Adipose tissue (tissue), 3 donors: ENCODE measurements around the gene MEX3D. TPM values are rescaled to one million over a fixed set of nuclear protein-coding genes. Genes with fewer than 3 reads are reported as not detected.
"Not testable (repeated sequence)": the region's sequence is repeated elsewhere in the genome, so short reads cannot be mapped to it uniquely, and the experiment has no call there.

Experiments used
- H3K27ac ChIP-seq: one replicate; pipeline ENCODE4 v1.5.1; 2013; ENCODE audit warnings: low read depth, low read length
- WGBS, 3 donors: extraction: QIAGEN DNeasy Blood & Tissue Kit; methylation state at CpG; one replicate each; pipeline ENCODE4 v1.1.7; 2013; 5-methylcytosine and 5-hydroxymethylcytosine counted together
- polyA plus RNA-seq, 3 donors: library from polyadenylated mRNA; stranded (reverse); fragments of 200-250 nt; gene quantifications; one replicate each; pipeline ENCODE4 v1.2.3, GENCODE V29; 2013
- donor health status: healthy with polysubstance abuse.
- donor health status: Bipolar disorder and iron deficiency.
- donor health status: healthy.

MEX3D gene
- polyA plus RNA-seq, 3 donors: 5.3 to 7.7 (median 6.7) TPM

GRCh38 chr19:1527650-1528309 is 40.3 kb downstream of the MEX3D start:
- WGBS, 3 donors: 73 to 86% (median 80%) methylated on average over 26 to 27 of the region's 27 CpGs
- H3K27ac ChIP-seq: no peak overlapping the region

GRCh38 chr19:1526979-1527649 is 41.0 kb downstream of the MEX3D start:
- WGBS, 3 donors: 57 to 83% (median 77%) methylated on average over 17 to 18 of the region's 18 CpGs

GRCh38 chr19:1526066-1526778 is 41.9 kb downstream of the MEX3D start:
- 73 to 81% (median 76%) methylated on average over 32 to 33 of the region's 33 CpGs for WGBS, 3 donors
- no peak overlapping the region for H3K27ac ChIP-seq

More at GRCh38 chr19:1526979-1527649, 41.0 kb downstream of the MEX3D start:
- no peak overlapping the region for H3K27ac ChIP-seq

- H3K27ac ChIP-seq: no peak overlapping the region
- WGBS, 3 donors: 56 to 65% (median 64%) methylated on average over 26 to 31 of the region's 31 CpGs
These were observed 42.8 kb downstream of the MEX3D start for GRCh38 chr19:1525343-1525742.

GRCh38 chr19:1524972-1525325 is 43.2 kb downstream of the MEX3D start:
- H3K27ac ChIP-seq: no peak overlapping the region
- WGBS, 3 donors: 58 to 65% (median 62%) methylated on average over 17 of the region's 17 CpGs

- 11 to 21% (median 17%) methylated on average over 20 to 49 of the region's 49 CpGs for WGBS, 3 donors
- no peak overlapping the region for H3K27ac ChIP-seq
These were observed 43.7 kb downstream of the MEX3D start for GRCh38 chr19:1524287-1524971.

GRCh38 chr19:1523412-1524286 is 44.5 kb downstream of the MEX3D start, which contains the start of gene PLK5:
PLK5 (plus strand) TSS chr19:1524077; CDS start chr19:1526997, 2,920 bp downstream.
- no peak within 1 kb of the TSS for H3K27ac ChIP-seq

GRCh38 chr19:1522838-1523237 is 45.3 kb downstream of the MEX3D start:
- WGBS, 3 donors: 65 to 79% (median 70%) methylated on average over 17 to 18 of the region's 18 CpGs
- H3K27ac ChIP-seq: no peak overlapping the region

More at GRCh38 chr19:1523412-1524286, 44.5 kb downstream of the MEX3D start, which contains the start of gene PLK5:
- 8 to 12% (median 11%) methylated on average over 61 to 92 of the region's 92 CpGs for WGBS, 3 donors

GRCh38 chr19:1522061-1522460 is 46.1 kb downstream of the MEX3D start:
- H3K27ac ChIP-seq: no peak overlapping the region
- WGBS, 3 donors: 75 to 80% (median 77%) methylated on average over 10 of the region's 10 CpGs

- WGBS, 3 donors: 55 to 69% (median 67%) methylated on average over 11 to 14 of the region's 14 CpGs
- no peak overlapping the region for H3K27ac ChIP-seq
These were observed 46.5 kb downstream of the MEX3D start for GRCh38 chr19:1521636-1522035.

- 71 to 81% (median 79%) methylated on average over 17 of the region's 17 CpGs for WGBS, 3 donors
These were observed 47.8 kb downstream of the MEX3D start for GRCh38 chr19:1520203-1520780.

GRCh38 chr19:1519802-1520201 is 48.3 kb downstream of the MEX3D start:
- 86 to 90% (median 86%) methylated on average over 8 of the region's 8 CpGs for WGBS, 3 donors

More at GRCh38 chr19:1520203-1520780, 47.8 kb downstream of the MEX3D start:
- no peak overlapping the region for H3K27ac ChIP-seq

GRCh38 chr19:1518471-1518870 is 49.7 kb downstream of the MEX3D start:
- H3K27ac ChIP-seq: no peak overlapping the region
- WGBS, 3 donors: 85 to 92% (median 90%) methylated on average over 4 of the region's 4 CpGs

More at GRCh38 chr19:1519802-1520201, 48.3 kb downstream of the MEX3D start:
- H3K27ac ChIP-seq: not testable (repeated sequence)

- H3K27ac ChIP-seq: no peak overlapping the region
- WGBS, 3 donors: 70 to 80% (median 71%) methylated on average over 8 of the region's 8 CpGs
These were observed 51.8 kb downstream of the MEX3D start for GRCh38 chr19:1516395-1516753.

- 53 to 68% (median 67%) methylated on average over 14 of the region's 14 CpGs for WGBS, 3 donors
- no peak overlapping the region for H3K27ac ChIP-seq
These were observed 53.0 kb downstream of the MEX3D start for GRCh38 chr19:1514986-1515721.

GRCh38 chr19:1514295-1514661 is 53.8 kb downstream of the MEX3D start:
- WGBS, 3 donors: 62 to 71% (median 71%) methylated on average over 10 of the region's 10 CpGs
- no peak overlapping the region for H3K27ac ChIP-seq
